Embryonic facial prominence (tissue), 1 donor: ENCODE measurements around the gene GCA.

Experiments
- DNase-seq: peaks from one replicate; pipeline ENCODE4 v3.0.0-alpha.2; 2016; ENCODE audit errors: extremely low spot score

The GCA gene, protein sequence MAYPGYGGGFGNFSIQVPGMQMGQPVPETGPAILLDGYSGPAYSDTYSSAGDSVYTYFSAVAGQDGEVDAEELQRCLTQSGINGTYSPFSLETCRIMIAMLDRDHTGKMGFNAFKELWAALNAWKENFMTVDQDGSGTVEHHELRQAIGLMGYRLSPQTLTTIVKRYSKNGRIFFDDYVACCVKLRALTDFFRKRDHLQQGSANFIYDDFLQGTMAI

DNA sequence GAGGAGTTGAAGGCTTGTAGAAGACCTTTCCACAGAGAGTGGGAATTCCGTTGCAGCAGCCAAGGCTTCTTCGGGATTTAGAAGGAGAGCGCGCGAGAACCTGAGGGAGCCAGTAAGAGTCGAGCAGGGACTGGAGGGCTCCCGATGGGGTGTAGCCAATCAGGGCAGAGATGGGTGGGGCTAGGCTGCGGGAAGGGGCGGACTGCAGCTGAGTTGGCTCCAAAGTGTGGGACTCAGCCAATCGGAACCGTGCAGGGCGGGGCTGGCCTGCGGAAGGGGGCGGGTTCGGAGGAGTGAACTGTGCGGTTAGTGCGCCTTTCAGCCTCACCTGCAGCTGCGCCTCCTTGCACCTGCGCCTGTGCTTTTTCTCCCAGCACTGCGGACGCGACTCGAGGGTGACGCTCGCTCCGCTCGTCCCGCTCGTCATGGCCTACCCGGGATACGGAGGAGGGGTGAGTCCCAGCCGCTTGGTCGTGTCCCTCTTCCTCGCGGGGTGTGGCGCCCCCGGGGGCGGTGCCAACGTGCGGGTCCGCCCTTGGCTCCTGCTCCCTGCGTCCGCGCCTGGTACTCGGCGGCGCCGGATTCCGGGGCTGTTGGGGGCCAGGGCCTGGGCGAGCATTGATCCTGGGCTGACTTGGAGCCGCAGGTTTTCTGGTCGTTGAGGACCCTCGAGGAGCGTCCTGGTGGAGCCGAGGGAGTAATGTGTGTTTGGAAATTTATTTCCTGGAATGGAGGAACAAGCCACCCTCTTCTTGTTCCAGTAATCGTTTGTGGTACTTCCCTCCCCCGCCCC lies at the start of gene GCA:
Gene GCA, plus strand, starts transcription at position 309 of the 793 bp plus-strand sequence. Its CDS starts 117 bp downstream, at position 426.
- DNase-seq = peak; percentile 83

DNA sequence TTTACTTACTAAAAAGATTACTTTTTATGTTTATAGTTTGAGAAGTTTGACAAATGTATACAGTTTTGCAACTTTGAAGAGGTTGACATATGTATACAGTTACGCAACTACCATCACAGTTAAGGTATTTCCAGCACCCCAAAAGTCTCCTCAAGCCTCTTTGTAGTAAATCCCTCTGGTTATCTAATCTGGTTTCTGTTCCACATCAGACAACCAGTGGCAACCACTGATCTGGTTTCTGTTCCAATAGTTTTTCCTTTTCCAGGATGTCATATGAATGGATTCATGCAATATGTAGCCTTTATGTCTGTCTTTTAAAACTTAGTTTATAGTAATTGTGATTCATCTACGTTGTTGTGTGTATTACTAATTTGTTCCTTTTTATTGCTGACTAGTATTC lies 48.9 kb upstream of the GCA start:
- no peak for DNase-seq

DNA sequence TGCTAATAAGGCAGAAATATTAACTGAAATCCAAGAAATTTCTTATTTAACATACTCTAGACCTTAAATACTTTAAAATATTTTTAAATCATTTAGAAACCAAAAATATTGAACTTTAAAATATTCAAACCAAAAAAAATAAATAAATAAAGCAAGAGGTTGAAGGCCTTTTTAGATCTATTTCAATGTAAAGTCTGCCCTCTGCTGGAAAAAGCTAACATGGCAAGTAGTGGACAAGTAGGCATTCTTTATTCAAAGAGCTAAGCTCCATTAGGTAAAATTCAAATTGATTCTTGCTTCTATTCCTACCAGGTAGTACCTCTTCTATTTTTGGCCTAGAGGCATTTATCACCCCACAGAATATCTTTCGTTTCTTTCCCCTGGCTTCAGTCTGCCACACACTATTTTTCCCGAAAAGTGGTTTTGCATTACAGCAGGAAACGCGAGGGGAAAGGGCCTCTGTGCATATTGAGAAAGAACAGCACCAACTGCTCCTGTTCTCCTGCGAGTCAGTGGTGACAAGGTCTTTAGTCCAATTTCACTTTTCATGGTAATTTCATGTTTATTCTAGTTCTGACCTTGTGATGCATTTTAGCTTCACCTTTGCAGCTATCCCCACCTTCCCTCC lies 45.9 kb upstream of the GCA start:
- peak; percentile 82 for DNase-seq

DNA sequence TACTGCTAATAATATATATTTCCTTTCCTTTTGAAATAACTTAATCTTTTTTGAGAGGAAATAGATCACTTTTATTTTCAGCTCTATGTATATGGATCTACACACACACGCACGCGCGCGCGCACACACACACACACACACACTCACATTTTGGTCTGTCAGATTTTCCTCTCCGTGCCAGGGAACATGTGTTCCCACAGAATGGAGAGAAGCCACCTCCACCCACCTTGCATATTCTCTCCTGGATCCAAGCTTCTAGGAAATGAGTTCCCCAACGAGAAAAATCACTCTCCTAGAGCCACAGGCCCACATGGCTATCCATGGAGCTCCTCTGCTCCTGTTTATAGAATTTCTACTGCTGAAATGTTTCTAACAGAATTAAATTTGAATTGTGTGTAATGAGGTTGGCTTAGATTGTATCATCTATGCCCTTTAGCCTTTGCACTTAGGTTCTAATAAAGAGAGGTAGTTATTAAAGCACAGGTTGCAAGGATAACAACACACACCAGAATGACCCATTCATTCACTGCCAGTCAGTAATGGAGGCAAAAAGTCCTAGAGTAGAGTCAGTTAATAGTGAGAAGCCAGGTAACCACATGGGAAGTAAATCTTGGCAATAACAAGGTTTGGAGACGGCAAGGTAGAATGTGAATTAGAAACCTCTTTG lies 45.1 kb upstream of the GCA start:
- DNase-seq = no peak

- no peak for DNase-seq
Observed at GRCh38 chr2:162300266-162300665, 43.7 kb upstream of the GCA start.

DNA sequence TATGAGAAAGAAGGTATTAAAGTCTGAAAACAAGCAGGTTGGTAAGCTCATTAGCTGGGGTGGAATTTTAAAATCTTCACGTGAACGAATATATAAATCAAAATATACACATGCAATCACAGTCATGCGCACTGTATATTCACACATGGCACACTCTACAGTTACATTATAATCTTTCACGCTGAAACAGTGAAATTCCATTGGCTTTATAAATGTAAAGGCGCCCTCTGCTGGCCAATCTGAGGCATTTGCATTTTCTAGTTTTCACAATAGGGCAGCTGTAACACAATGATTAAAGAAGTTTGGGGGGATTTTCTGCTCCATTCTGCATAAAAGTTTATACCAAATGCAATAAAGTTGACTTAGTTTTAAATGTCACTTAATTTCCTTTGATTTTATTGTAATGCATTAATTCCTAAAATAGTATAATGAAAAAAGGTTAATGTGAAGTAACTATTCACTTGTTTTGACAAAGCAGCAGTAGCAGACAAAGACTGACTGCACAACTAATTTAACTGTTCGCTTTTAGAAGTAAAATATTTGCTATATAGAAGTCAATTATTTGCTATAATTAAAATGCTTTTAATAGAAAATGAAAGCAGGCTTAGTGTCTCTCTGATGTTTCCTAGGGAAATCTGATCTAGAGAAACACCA lies 42.7 kb upstream of the GCA start:
- peak; percentile 64 for DNase-seq

- DNase-seq = no peak
Observed at GRCh38 chr2:162301877-162302276, 42.1 kb upstream of the GCA start.

DNA sequence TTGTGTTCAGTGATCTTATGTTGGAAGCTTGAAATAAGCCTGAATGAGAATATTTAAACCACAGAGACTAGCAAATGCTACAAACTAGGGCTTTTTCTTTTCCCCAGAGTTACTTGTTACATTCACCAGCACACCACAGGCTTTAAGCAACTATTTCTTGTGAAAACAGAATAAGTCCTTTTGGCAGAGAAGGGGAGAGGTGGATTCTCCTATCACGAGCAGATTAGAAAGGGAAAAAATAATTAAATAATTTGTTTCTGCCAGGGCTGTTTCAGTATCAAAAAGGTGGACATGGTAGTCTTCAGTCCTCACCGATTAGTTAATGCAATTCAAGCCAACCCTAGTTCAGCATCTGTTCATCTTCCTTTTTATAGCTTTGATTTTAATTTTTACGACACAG lies 38.0 kb upstream of the GCA start:
- no peak for DNase-seq

- DNase-seq = no peak
Observed at GRCh38 chr2:162308747-162309503, 35.0 kb upstream of the GCA start.

DNA sequence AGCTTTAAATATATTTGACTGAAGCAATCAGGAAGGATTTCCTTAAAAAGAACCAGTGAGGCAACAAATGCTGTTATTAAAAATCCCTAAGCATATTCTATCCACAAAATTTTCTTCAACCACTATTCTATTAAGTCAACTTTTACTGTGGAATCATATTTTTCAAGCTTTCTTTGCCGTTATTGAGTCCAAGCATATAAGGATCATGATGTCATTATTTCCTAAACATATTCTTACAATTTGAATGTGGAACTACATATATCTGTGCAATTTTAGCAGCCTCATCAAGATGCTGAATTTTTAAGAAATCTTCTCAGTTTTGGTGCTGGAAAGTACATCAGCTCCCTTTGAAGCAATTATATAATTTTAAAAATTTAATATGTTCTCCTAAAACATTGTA lies 31.1 kb upstream of the GCA start:
- DNase-seq = no peak

DNA sequence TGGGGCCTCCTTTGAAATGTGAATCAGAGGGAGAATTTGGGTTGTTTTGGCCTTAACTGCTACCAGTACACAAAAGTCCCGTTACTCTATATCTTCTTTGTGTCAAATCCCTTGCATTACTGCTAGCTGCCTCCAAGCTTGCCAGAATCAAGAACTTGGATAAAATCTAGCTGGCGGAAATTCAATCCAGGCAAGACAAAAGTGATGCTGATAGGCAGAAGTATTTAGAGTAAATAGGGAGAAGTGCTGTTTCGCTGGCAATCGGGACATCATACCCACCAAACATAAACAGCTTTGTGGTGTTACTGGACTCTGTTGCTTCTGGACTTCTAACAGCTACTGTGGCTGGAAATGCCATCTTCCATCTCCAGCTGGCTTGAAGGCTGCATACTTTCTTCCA lies 28.0 kb upstream of the GCA start:
- no peak for DNase-seq

DNA sequence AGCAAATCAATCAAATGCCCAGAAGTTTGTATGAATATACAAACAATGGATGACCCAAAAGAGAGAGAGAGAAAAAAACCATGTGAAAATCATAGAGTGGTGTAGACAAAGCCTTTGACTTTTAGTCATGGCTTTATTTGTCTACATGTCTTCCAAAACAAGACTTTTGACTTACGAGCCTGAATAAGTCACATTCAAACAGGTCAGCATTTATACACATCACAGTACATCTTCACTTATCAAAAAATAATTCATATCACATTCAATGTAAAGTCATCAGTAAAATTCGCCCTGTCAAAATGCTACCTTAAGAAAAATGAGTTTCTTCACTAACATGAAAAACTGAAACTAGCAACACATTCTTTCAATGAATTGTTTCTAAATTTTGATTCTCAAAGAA lies 27.3 kb upstream of the GCA start:
- no peak for DNase-seq

DNA sequence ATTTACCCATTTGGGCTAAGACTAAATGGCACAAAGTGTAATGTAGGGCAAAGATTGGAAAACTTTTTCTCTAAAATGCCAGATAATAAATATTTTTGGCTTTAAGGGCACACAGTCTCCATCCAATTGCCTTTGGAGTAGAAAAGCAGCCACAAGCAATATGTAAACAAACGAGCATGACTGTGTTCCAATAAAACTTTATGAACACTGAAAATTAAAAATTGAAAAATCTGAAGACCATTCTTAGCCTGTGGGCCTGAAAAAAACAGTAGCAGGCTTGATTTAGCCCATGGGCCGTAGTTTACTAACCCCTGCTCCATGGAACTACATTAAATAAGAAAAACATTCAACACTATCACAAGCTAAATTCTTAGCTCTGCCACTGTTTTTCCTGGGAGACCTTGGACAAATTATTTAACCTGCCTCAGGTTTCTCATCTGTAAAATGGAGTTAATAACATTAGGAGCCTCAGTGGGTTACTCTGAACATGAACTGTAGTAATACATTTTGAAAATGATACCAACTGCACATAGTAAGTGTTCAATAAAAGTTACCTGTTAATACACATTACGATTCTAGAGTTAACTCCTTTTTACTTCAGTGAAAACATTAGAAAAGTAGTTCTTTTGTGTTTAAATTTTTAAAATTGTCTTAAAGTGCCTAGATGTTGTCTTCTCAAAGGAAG lies 26.7 kb upstream of the GCA start:
- no peak for DNase-seq

DNA sequence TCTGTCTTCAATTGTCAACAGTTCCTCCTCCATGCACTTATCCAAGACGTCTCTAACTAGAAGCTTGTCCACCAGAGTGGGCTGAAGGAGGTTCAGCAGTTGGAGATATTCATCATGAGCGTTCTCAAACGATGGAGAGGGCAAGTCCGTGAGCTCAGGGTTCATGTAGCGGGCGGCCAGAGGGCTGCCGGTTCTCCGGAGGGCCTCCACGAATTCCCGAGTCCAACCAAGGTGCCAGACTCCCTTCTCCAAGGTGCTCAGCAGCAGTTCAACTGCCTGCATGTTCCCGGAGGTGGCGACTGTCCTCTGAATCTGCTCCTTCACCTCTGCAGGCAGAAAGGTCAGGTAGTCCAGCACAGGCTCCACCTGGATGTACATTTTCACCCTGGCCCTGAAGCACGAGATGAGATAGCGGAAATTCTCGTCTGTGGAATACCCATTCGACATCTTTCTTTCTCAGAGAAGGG lies 26.0 kb upstream of the GCA start:
- no peak for DNase-seq

DNA sequence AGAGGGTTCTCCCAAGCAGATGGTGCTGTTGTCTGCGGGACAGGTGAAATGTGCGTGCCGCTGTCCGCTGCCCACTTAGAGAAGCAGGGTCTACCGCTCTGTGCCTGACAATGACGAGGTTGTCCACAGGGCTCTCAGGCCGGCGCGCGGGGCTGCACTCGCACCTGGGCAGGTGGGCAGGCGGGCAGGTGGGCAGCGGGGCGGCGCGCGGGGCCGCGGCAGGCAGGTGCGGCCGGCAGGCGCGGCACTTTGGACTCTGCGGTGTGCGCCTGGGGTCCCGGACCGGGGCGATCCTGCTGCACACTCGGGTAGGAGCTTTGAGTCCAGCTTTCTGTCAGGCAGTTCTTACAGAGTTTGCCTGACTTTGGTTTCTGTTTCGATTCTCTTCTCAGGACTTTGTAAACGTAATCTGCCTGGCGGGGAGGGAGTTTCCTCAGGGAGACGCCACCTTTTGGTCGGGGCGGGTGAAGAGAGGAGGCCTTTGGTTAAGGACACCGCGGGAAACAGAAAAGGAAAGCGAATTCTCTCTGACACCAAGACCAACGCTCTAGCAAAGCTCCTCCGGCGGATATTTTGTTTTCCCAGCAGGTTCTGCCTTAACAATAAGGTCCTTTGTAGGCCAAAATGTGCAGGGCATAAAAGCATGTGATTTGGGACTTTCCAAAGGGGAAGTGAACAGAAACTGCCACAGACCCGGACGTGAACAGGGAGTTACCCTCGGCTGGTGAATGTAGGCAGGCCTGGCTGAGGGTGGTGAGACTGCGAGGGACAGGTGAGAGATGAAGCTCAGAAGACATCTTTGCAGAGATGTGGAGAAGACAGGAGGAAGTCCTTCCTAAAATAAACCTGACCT lies 25.4 kb upstream of the GCA start, which contains the start of gene IFIH1:
Gene IFIH1, minus strand, starts transcription at position 357 of the 853 bp plus-strand sequence. CDS start 377 bp downstream, outside the sequence.
- DNase-seq = no peak

GRCh38 chr2:162320864-162321517 lies 22.9 kb upstream of the GCA start:
- DNase-seq = no peak

- no peak for DNase-seq
Observed at GRCh38 chr2:162324953-162325352, 19.0 kb upstream of the GCA start.

- DNase-seq = no peak
Observed at GRCh38 chr2:162327134-162327769, 16.7 kb upstream of the GCA start.
